Activated CD8-positive, alpha-beta memory T cell treated with anti-CD3 and anti-CD28 coated beads, Interleukin-2, amount 50 U/mL, for 48 hours (primary cell): ENCODE data around the gene CHMP2A.

Experiments
- DNase-seq: peaks from one replicate; pipeline ENCODE4 v3.0.0-alpha.2; 2020

Gene CHMP2A

DNA sequence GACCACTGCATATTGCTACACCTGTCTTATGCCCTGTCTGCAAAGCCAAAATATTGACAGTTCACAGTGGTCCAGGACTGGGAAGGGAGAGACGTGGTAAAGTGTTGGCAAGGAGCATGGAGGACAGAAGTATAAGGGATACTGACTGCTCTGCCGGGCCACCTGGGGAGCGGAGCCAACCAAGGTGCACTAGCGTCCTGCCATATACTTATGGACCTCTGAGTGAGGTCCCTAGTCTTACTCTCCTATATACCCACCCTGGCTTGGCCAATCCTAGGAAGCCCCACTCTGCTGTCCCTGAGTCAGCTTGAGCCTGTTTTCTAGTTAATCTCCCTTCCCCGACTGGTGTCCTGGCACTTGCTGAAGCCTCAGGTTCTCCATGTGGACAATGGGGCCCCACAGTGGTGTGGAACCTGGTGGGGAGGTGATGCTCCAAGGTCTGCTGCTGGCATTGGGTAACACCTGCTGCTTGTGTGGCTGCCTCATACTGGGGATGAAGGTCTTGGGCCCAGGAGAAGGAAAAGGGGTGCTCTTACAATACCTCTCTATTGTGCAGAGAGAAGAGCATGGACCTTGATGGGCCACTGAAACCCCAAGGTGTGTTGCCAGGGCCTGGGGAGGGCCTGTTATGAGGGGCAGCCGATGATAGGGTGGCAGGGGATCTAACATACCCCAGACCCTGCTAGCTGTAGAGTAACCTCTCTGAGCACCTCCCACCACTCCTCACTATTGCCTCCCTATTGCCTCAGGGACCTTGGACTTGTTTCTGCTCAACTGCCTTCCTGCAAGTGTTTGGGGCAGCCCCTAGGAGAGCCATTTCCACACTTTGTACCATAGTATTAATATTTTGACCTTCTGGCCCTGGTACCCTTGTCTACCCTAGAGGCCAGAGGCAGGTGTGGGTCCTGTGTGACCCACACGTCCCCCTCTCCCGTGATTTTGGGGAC is 17.8 kb downstream of the CHMP2A start:
- DNase-seq = no peak

DNA sequence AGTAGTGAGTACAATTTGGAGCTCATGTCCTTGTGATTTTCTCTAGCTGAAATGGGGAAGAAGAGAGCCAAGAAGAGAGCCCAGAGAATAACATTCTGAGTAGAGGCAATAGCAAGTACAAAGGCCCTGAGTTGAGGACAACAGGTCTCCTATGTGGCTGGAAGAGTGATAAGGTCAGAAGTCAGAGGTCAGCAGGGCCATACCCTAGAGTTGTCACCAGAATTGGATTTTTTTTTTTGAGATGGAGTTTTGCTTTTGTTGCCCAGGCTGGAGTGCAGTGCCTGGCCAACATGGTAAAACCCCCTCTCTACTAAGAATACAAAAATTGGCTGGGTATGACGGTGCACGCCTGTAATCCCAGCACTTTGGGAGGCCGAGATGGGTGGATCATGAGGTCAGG is 19.0 kb downstream of the CHMP2A start:
- no peak for DNase-seq

GRCh38 chr19:58531034-58531840 is 23.7 kb downstream of the CHMP2A start:
- no peak for DNase-seq

DNA sequence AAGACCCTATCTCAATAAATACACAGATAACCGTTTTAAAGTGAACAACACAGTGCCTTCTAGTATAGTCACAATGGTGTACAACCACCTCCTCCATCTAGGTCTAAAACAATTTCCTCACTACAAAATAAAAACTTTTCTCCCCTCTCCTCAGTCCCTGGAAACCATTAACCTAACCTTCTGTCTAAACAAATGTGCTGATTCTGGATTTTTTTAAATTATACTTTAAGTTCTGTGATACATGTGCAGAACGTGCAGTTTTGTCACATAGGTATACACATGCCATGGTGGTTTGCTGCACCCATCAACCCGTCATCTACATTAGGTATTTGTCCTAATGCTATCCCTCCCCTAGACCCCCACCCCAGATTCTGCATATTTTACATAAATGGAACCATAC is 25.5 kb downstream of the CHMP2A start:
- no peak for DNase-seq

GRCh38 chr19:58522709-58523108 is 32.2 kb downstream of the CHMP2A start:
- DNase-seq = no peak

DNA sequence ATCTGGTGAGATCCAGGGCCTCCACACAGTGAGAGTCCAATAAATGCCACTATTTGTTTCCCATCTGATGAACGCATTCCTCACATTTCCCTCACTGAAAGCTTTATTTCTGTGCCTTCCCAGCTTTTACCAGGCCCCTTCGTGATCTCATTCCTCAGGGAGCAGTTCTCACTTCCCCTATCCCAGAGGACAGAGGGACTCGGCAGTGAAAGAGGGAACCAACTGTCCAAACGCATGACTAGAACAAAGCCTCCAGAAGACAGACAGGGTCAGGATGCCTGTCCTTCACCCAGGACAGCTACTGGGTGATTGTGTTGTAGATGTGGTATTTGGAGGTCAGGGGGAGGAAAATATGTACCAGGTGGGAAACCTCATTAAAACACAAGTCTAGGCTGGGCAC is 33.3 kb downstream of the CHMP2A start:
- no peak for DNase-seq

GRCh38 chr19:58520257-58520599 is 34.7 kb downstream of the CHMP2A start:
- no peak for DNase-seq

GRCh38 chr19:58519355-58520256 is 35.3 kb downstream of the CHMP2A start, which contains the start of gene ZBTB45:
TSS of gene ZBTB45 (minus strand) at chr19:58519810. CDS start at chr19:58517673, 2,137 bp downstream.
- peak; percentile 99 for DNase-seq

GRCh38 chr19:58519087-58519354 is 35.9 kb downstream of the CHMP2A start:
- DNase-seq = peak; percentile 75

GRCh38 chr19:58518256-58519086 is 36.4 kb downstream of the CHMP2A start:
- peak; percentile 63 for DNase-seq

- no peak for DNase-seq
Observed at GRCh38 chr19:58516964-58517833, 37.7 kb downstream of the CHMP2A start.

DNA sequence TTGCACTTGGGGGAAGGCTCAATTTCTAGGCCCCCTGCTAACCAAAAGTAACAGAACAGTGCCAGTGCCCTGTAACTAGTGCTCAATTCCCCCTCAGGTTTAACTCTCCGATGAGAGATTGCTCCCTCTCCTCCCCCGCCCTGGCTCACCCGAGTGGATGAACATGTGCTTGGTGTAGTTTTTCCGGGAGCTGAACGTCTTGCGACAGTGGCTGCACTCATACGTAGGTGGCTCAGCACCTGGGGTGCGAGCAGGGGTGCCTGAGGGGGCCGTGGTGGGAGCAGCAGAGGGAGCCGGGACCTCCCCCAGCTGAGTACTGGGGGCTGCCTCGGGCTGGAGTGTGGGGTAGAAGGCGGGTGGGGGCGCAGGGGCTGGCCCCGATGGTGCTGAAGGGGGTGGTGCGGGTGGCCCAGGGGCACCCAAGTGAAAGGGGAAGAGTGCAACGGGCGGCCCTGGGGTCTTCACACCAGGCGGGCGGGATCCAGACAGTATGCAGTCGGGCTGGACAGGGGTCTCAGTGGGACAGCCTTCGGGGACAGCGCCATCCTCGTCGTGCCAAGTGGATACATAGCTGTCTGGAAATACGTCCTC is 38.6 kb downstream of the CHMP2A start:
- DNase-seq = no peak

DNA sequence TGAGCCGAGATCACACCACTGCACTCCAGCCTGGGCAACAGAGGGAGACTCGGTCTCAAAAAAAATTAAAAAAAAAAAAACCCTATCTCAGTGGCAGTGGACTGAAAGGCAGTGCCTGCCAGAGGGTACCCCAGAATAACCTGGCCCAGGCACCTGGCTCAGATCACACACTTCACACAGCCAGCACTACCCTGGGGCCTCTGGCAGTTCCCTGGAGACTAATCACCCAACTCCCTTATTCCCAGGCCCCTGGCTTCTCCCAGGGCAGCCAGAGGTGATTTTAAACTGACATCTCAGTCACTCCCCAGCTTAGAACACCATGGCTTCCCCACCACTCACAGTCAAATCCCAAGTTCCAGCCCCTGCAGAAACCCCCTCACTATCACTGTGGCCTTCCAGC is 39.6 kb downstream of the CHMP2A start:
- DNase-seq = no peak

- DNase-seq = peak; percentile 61
Observed at GRCh38 chr19:58514564-58515022, 40.3 kb downstream of the CHMP2A start.

DNA sequence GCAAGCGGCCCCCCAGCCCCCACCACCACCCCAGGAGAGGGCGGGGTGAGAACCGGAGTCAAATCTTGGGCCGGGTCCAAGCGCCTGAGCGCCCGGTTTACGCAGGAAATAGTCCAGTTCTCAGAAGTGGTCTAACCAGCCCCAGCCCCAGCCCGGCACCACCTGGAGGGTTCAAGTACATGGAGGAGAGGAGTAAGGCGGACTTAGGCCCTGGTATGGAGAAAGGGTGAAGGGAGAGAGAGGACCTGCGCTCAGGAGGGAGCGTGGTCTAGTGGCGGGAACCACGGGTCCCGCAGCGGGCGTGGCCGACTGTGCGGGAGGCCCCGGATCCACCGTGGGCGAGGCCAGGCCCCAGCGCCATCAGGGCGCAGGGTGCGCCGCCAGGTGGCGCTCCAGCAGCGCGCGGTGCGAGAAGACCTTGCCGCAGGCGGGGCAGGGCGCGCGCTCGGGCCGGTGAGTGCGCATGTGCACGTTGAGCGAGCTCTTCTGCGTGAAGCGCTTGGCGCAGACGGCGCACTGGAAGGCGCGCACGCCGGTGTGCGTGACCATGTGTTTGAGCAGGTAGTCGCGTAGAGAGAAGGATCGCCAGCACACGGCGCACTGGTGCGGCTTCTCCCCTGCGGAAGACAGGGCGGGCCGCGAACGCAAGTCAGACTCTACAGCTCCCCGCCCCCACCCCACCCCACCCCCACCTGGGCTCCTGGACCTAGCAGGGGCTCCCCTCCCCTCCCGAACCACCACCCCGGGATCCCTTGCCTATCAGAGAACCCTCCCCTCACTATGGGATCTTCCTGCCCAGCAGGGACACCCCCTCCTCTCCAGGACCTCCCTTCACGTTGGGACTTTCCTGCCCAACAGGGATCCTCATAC is 41.0 kb downstream of the CHMP2A start:
- DNase-seq = peak; percentile 99

DNA sequence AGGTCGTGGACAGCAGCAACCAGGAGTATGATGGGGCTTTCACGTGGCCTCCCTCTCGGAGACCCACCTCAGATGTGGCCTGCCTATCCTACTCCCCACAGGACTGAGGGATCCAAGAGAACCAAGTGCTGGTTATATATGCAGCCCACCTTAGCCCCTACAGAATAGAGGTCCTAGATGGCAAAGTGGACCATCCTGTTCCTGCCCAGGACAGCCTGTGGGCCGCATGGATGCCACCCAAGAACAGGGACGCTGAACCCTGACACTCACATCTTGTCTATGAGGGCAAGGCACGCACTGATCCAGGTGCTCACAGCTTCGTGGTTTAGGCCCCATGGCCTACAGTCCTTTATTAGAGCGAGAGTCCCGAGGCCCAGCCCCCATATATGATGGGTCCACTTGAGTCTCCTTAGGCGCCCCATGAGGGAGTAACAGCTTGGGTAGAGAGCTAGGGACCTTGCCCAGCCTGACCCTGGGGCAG is 41.7 kb downstream of the CHMP2A start:
- DNase-seq = no peak

DNA sequence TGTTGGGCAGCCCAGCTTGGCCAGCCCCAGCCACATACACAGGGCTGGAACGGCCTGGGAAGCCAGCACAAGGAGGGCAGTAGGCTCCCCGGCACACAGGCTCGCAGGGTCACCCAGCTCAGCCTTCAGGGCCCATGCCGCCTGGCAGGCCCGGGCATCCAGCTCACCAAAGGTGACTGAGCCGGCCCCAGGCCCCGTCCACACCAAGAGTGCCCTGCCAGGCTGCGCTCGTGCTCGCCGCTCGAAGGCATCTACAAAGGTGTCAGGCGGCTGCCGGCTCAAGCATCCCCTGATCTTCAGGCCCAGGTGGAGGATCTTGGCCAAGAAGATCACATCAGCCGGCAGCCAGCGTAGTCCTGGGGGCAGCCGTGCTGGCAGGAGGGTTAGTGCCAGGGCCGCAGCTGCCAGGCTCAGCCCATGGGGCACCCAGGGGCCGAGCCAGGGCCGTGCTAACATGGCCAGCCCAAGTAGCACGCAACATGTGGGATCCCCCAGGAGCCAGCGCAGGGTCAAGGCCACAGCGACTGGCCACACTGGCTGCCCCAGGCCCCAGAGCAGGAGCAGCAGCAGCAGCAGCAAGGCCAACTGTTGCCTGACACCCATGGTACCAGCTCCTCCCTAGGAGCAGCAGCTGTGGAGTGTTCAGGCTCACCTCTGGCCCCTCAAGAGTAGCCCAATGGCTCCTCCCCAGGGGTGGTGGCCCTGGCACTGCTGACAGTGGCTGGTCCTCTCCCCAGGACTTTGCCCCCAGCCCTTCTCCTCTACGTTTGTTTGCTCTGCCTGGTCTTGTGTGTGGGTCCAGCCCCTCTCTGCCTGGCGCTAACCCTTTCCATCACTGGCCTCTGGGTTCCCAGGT is 43.3 kb downstream of the CHMP2A start, which contains the start of gene SLC27A5:
SLC27A5 (minus strand) TSS at position 640 of the 856 bp plus-strand sequence; CDS start at position 603, 37 bp downstream.
- DNase-seq = no peak
